22Rv1 (cell line): ENCODE data around the gene ZC3H10.

ENCODE experiments used
- H3K27ac ChIP-seq: fragments of 450-650 bp; 2 replicates; pipeline ENCODE4 v1.5.1; 2017
- ZFX ChIP-seq: fragments of 450-650 bp; IDR thresholded peaks from 2 replicates; pipeline ENCODE4 v1.6.1; 2017; ENCODE audit warnings: antibody characterized with exemption, borderline replicate concordance
- TF ChIP-seq, protein P1 (sequence below): fragments of 450-650 bp; IDR thresholded peaks from 2 replicates; pipeline ENCODE4 v1.5.1; 2017; ENCODE audit warnings: mild to moderate bottlenecking

ZC3H10 gene

GRCh38 chr12:56143217-56143616, 25.2 kb downstream of the ZC3H10 start:
- TF ChIP-seq, protein P1, sequence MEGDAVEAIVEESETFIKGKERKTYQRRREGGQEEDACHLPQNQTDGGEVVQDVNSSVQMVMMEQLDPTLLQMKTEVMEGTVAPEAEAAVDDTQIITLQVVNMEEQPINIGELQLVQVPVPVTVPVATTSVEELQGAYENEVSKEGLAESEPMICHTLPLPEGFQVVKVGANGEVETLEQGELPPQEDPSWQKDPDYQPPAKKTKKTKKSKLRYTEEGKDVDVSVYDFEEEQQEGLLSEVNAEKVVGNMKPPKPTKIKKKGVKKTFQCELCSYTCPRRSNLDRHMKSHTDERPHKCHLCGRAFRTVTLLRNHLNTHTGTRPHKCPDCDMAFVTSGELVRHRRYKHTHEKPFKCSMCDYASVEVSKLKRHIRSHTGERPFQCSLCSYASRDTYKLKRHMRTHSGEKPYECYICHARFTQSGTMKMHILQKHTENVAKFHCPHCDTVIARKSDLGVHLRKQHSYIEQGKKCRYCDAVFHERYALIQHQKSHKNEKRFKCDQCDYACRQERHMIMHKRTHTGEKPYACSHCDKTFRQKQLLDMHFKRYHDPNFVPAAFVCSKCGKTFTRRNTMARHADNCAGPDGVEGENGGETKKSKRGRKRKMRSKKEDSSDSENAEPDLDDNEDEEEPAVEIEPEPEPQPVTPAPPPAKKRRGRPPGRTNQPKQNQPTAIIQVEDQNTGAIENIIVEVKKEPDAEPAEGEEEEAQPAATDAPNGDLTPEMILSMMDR, result no peak
- TF ChIP-seq ZFX, result no peak
- H3K27ac ChIP-seq, result peak overlapping the region; percentile 14; the same call in 1 of the 2 replicates

DNA sequence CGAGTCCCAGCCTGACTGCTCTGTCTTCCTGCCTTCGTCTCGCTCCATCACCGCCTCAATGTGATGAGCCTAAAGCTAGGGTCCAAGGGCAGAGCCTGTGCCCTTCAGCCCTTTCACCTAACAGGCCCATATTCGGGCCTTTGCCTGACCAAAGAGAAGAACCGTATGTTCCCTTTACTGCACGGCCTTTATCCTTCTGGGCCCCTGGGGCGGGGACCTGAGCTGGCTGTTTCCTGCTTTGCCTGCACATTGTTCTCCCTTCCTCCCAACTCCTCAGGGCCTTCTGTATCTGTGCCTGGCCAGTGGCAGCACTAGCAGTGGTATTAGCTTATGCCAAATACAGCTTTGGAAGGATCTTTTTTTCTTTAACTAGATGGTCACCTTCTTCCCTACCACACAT, 25.8 kb downstream of the ZC3H10 start:
- H3K27ac ChIP-seq, result peak overlapping the region; percentile 24; the same call in 1 of the 2 replicates
- TF ChIP-seq, protein P1, result no peak
- TF ChIP-seq ZFX, result no peak

DNA sequence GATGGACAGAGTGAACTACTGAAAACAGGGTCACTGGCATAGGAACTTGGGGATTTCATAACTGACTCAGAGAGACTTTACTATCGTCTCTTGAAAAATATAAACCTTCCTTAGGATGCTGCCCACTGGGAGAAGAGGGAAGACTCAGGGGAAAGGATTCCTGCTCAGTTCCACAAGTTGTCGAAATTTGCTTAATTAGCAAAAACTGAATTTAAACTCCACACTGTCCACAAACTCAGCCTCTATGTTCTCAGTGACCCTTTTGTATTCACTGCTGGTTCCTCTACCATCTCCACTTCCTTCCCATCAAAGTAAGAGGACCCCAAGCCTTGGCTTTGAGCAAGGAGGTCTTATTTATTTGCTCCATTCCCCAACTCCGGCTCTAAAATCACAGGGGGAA, 27.2 kb downstream of the ZC3H10 start:
- TF ChIP-seq ZFX, result no peak
- TF ChIP-seq, protein P1, result no peak
- H3K27ac ChIP-seq, result peak overlapping the region; percentile 24; the same call in 1 of the 2 replicates

- TF ChIP-seq, protein P1, result no peak
- TF ChIP-seq ZFX, result no peak
- H3K27ac ChIP-seq, result peak overlapping the region; percentile 38
Observed at GRCh38 chr12:56146492-56147460, 28.7 kb downstream of the ZC3H10 start.

GRCh38 chr12:56150563-56150962, 32.5 kb downstream of the ZC3H10 start:
- TF ChIP-seq, protein P1, result no peak
- TF ChIP-seq ZFX, result no peak
- H3K27ac ChIP-seq, result peak overlapping the region; percentile 99

DNA sequence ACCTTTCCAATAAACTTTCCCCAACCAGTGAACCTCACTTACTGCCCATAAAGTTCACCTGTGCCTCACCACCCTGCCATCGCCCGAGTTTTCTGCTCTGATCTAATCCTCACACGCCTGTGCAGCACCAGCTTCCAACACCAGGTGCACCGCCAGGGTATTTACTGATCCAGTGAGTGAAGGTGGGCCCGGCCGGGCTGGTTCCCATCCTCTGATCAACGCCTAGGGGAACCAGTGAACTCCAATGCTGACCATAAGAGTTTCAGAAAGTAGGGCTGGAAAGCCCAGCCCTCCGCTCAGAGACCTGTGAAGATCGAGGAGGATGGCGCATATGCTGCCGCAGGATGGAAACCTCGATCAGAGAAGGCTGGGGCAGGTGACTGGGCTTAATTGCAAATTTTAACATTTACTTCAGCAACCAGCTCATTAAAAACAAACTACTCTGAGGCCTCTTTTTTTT, 33.6 kb downstream of the ZC3H10 start:
- TF ChIP-seq, protein P1, result peak; percentile 74
- TF ChIP-seq ZFX, result no peak
- H3K27ac ChIP-seq, result peak overlapping the region; percentile 99
